Measurements from ENCODE around the gene FCN3.
"Not testable (repeated sequence)": the region's sequence is repeated elsewhere in the genome, so short reads cannot be mapped to it uniquely, and the experiment has no call there.

Gene FCN3

DNA sequence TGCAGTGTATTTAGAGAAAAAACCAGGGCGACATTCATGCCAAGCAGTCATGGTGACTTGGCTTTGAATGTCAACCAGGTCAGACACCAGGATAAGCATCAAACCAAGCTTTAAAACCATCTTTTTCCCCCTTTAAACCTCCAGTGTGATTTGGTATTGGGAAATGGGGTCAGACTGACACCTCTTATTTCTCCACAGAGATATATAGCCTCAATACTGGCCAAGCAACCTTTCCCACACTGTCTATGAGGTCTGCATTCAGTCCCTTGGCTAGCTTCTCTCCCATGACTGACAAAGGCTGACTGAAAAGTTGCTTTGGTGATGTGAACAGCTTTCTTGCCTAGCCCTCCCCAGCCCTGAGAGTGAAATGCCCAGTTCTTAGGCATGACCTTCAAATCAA lies 39.5 kb upstream of the FCN3 start:
- H3K4me1 ChIP-seq, result no peaks in the 10 kb centered on the region
- DNase-seq, result no peak
- no peaks in the 10 kb centered on the region for H3K9me3 ChIP-seq
- H3K4me3 ChIP-seq (ENCODE audit: low read depth, low read length), result no peak overlapping the region
- H3K36me3 ChIP-seq, result no peaks in the 10 kb centered on the region; the same call in none of the 2 replicates
- TF ChIP-seq, protein P1, sequence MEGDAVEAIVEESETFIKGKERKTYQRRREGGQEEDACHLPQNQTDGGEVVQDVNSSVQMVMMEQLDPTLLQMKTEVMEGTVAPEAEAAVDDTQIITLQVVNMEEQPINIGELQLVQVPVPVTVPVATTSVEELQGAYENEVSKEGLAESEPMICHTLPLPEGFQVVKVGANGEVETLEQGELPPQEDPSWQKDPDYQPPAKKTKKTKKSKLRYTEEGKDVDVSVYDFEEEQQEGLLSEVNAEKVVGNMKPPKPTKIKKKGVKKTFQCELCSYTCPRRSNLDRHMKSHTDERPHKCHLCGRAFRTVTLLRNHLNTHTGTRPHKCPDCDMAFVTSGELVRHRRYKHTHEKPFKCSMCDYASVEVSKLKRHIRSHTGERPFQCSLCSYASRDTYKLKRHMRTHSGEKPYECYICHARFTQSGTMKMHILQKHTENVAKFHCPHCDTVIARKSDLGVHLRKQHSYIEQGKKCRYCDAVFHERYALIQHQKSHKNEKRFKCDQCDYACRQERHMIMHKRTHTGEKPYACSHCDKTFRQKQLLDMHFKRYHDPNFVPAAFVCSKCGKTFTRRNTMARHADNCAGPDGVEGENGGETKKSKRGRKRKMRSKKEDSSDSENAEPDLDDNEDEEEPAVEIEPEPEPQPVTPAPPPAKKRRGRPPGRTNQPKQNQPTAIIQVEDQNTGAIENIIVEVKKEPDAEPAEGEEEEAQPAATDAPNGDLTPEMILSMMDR (IDR thresholded peaks at IDR 0.05; ENCODE audit: low read depth, low read length), result no peak
- H3K27me3 ChIP-seq, result no peaks in the 10 kb centered on the region

GRCh38 chr1:27413004-27413403 lies 38.4 kb upstream of the FCN3 start:
- TF ChIP-seq, protein P1 (IDR thresholded peaks at IDR 0.05; ENCODE audit: low read depth, low read length), result no peak
- no peaks in the 10 kb centered on the region for H3K27me3 ChIP-seq
- no peaks in the 10 kb centered on the region for H3K4me1 ChIP-seq
- H3K4me3 ChIP-seq (ENCODE audit: low read depth, low read length), result no peak overlapping the region
- no peak for DNase-seq
- H3K36me3 ChIP-seq, result no peaks in the 10 kb centered on the region; the same call in none of the 2 replicates
- no peaks in the 10 kb centered on the region for H3K9me3 ChIP-seq

DNA sequence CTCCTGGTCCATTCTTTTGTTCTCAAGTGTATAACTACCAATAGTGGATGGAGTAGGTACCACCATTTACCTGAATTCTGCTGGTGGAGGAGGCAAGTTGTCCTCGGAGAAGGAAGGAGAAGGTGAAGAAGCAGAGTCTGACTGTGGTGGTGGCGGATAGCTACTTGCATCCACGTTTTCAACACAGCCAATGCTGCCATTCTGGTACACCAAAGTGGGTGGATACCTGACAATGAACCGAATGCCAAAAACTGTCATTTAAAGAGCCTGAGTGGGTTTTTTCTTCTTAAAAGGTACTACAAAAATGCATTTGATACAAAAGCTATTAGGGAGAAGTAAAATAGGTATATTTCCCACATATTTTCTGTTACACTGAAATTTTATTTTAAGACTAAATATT lies 37.9 kb upstream of the FCN3 start:
- Histone ChIP-seq H3K4me1 (no peaks in the 10 kb centered on the region), H3K4me3 (ENCODE audit: low read depth, low read length) (no peak overlapping the region), H3K9me3 (no peaks in the 10 kb centered on the region), H3K27me3 (no peaks in the 10 kb centered on the region), H3K36me3 (no peaks in the 10 kb centered on the region; the same call in none of the 2 replicates)
- DNase-seq, result no peak
- TF ChIP-seq, protein P1 (IDR thresholded peaks at IDR 0.05; ENCODE audit: low read depth, low read length), result no peak

DNA sequence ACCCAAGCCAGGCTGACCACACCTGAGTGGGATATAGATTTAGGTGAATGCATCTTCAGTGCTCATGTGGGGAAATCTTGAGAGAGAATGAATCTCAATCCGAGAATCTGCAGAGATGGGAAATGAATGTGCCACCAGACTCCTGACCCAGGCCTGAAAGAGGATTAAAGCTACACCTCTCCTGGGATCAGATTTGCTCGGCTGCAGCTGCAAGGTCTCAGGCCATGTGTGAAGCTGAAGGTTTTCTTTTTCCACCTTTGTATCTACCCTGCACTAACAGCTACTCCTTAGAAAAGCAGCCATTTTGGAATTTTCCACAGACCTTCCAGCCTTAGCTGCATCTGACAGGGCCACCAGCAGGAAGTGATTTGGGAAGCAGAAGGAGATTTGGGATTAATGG lies 36.1 kb upstream of the FCN3 start:
- TF ChIP-seq, protein P1 (IDR thresholded peaks at IDR 0.05; ENCODE audit: low read depth, low read length), result no peak
- Histone ChIP-seq H3K36me3 (no peaks in the 10 kb centered on the region; the same call in none of the 2 replicates), H3K9me3 (no peaks in the 10 kb centered on the region), H3K4me3 (ENCODE audit: low read depth, low read length) (no peak overlapping the region), H3K27me3 (no peaks in the 10 kb centered on the region), H3K4me1 (no peaks in the 10 kb centered on the region)
- DNase-seq, result no peak

- Histone ChIP-seq H3K4me1 (no peaks in the 10 kb centered on the region), H3K27me3 (no peaks in the 10 kb centered on the region), H3K36me3 (no peaks in the 10 kb centered on the region; the same call in 1 of the 2 replicates), H3K4me3 (ENCODE audit: low read depth, low read length) (no peak overlapping the region), H3K9me3 (no peaks in the 10 kb centered on the region)
- DNase-seq, result no peak
- TF ChIP-seq, protein P1 (IDR thresholded peaks at IDR 0.05; ENCODE audit: low read depth, low read length), result no peak
These were observed 35.0 kb upstream of the FCN3 start for GRCh38 chr1:27409669-27410068.

DNA sequence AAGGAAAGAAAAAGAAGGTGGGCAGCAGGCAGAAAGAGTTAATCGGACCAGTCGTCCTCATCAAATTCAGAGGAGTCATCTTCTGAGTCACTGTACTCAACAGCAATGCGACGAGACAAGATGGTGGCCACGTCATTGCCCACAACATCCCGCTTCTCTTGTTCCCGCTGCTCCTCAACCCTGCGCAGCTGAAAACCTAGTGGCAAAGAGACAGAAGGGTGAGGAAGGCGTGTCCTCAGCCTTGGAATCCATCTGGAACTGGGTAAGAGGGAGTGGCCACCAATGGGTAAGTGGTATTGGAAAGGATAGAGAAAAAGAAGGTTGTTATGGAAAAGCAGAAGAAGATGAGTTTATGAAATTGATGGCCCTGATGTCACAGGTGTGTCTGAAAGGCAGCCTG lies 33.5 kb upstream of the FCN3 start:
- no peaks in the 10 kb centered on the region for H3K36me3 ChIP-seq
- no peaks in the 10 kb centered on the region for H3K27me3 ChIP-seq
- no peak overlapping the region for H3K4me3 ChIP-seq (ENCODE audit: low read depth, low read length)
- DNase-seq, result no peak
- TF ChIP-seq, protein P1 (IDR thresholded peaks at IDR 0.05; ENCODE audit: low read depth, low read length), result no peak
- H3K9me3 ChIP-seq, result no peaks in the 10 kb centered on the region
- H3K4me1 ChIP-seq, result no peaks in the 10 kb centered on the region

GRCh38 chr1:27406791-27407190 lies 32.2 kb upstream of the FCN3 start:
- H3K4me1 ChIP-seq; H3K4me3 ChIP-seq (ENCODE audit: low read depth, low read length); DNase-seq; H3K27me3 ChIP-seq; H3K36me3 ChIP-seq; H3K9me3 ChIP-seq: not testable (repeated sequence)

Data from BE2C (cell line).